Activated T-cell treated with anti-CD3 and anti-CD28 coated beads, Interleukin-2, amount 50 U/mL, for 48 hours (primary cell): Measurements from ENCODE around the gene SMAD3.
A peak's percentile ranks its signal among the peaks of the same experiment; 100 is the strongest.
"Not testable (repeated sequence)": the region's sequence is repeated elsewhere in the genome, so short reads cannot be mapped to it uniquely, and the experiment has no call there.

Experiments
- DNase-seq, 2 experiments: peaks; one replicate each; pipeline ENCODE4 v3.0.0-alpha.2; 2020

The SMAD3 gene

DNA sequence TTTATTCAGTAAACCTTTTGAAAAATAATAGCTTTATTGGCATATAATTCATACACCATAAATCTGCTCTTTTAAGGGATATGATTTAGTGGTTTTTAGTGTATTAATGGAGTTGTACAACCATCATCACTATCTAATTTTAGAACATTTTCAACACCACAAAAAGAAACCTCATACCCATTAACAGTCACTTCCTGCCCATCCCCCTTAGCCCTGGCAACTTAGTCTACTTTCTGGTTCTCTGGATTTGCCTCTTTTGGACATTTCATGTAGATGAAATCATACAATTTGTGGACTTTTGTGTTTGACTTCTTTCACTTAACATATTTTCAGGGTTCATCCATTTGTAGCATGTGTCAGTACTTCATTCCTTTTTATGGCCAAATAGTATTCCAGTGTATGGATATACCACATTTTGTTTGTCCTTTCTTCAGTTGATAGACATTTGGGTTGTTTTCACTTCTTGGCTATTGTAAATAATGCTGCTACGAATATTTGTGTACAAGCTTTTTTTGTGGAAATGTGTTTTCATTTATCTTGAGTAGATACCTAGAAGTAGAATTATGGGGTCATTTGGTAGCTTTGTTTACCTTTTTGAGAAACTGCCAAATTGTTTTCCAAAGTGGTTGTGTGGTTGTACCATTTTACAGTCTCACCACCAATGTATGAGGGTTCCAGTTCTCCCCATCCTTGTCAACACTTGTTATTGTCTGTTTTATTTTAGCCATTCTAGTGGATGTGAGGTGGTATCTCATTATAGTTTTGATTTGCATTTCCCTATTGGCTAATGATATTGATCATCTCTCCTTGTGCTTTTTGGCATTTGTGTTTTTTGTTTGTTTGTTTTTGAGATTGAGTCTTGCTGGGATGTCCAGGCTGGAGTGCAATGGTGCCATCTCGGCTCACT, 45.8 kb downstream of the SMAD3 start:
- no peak for DNase-seq

DNA sequence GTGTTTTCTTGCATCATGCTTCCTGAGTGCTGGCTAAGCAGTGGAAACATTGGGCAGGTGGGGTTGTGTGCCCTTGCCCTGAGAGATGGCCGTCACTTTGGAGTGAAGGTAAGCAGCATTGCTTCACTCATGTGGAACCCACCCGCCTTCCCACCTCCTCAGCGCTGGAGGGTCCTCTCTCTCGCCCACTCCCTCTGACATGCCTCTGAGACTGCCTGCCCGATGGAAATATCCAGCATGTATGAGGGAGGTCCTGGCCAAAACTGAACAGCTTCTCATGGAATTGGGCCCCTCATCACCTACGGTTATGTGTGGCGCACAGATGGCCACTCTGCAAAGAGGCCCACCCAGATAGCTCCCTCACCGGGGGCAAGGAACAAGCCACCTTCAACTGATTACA, 48.6 kb downstream of the SMAD3 start:
- no peak for DNase-seq

DNA sequence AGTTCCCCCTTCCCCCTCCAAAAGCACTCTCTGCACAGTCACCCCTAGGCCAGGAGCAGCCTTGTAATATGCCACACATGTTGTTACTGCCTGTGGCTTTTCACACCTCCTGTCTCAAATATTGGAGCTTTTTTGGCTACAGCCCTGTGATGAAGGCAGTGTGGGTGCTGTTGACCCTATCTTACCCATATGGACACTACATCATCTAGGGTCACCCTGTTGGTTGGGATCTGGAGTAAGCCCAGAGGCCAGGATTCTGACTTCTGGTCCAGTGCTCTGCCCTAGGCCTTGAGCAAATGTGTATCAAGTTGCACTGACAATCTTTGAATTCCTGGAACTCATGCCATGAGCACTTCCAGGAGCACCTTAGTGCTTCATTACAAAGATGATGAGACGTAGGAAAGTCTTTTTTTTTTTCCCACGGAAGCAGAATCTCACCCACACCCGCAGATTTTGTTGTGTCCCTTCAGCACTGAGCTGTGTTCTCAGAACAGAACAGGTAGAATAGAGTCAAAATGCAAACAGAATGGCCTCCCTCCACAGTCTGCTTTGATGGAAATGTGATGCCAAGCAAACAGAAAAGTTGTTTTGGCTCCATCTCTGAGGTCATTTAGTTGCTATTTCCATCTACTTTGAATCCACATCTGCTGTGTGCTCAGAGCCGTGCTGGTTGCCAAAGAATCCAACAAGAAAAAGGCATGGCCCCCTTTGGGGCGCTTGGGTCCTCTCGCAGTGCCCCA, 49.6 kb downstream of the SMAD3 start:
- peak in 1 of 2 experiments; percentile 49 for DNase-seq

DNA sequence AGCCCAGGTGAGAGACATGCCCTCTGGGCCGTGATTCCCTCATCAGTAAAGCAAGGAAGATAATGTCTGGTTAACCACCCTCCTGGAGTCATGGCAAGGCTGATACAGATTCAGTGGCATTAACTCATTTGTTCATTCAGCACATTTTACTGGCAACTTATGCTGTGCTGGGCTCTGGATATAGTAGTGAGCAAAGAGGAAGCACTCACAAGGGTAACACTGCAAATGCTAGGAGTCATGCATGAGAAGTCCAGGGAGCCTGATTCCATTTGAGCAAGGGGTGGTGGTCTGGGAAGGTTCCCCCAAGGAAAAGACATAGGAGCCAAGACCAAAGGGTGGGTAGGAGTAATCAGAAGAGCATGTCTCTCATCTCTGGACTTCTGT, 50.2 kb downstream of the SMAD3 start:
- DNase-seq: no peak

DNA sequence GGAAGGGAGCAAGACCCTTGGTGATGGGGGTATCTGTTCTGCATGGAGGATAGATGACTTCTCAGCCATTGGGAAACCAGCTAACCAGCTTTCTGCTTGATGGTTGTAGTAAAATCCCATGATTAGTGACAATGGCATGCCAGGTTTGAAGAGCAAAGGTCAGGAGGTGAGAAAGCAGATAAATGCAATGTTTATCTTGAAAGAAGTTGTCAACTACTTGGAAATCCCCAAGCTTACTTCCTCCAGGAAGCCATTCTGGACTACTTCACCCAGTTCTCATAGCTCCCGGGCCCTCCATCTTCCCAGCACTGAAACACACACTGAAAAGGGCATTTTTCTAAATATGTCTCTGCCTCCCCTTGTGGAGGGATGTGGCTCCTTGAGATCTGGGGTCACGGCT, 51.3 kb downstream of the SMAD3 start:
- no peak for DNase-seq

DNA sequence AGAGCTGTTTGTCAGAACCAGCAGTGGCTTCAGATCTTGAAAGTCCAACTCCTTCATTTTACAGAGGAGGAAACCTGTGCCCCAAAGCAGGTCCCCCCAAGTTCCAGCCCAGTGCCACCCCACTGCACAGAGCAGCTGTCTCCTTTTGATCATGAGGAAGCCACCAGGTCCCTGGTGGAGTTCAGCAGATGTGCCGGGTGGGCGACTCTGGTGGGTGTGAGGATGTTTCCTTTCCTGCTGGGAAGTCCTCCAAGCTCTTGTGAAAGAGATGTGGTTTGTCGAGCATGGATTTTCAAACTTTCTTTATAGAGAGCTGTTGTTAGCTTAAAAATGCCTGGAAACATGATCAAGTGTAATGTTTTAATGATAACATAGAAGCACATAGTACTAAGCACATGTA, 52.0 kb downstream of the SMAD3 start:
- DNase-seq: no peak

DNA sequence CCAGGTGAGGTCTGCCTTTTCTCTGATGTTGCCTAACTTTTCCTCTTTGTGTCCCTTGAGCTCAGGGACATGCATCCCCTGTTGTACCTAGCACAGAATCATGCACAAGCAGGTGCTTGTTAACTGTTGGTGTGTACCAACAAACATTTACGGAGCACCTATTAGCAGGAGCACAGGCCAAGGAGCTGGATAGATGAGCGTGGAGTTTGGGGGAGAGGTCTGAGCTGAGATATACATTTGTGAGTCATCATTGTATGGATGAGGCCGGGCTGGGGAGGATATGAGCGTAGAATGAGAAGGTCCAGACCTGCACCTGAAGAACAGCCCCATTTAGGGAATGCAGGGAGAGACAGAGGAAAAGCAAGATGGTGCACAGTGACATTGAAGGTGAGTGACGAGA, 53.4 kb downstream of the SMAD3 start:
- no peak for DNase-seq

DNA sequence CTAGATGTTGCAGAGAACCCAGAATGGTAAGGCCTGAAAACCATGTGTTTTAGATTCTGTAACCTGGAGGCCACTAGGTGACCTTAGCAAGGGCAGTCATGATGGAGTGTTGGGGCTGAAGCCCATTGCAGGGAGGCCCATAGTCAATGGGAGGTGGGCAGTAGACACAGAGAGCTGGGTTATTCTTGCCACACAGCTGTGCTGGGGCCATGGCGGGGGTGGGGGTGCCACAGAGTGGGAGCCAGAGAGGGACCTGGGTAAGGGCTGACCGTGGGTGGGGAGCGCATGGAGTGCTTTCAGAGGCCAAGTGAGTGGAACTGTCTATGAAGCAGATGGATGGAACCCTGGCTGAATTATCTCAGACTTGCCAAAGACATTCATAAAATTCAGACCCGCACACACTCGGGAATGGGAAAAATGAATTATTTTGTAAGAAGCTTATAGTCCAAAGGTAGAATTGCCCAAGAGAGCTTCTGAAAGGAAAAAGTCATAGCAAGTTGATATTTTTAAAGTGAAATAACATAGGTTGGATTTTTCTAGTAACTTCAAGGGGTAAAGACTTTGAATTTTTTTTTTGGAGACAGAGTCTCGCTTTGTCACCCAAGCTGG, 53.9 kb downstream of the SMAD3 start:
- no peak for DNase-seq

DNA sequence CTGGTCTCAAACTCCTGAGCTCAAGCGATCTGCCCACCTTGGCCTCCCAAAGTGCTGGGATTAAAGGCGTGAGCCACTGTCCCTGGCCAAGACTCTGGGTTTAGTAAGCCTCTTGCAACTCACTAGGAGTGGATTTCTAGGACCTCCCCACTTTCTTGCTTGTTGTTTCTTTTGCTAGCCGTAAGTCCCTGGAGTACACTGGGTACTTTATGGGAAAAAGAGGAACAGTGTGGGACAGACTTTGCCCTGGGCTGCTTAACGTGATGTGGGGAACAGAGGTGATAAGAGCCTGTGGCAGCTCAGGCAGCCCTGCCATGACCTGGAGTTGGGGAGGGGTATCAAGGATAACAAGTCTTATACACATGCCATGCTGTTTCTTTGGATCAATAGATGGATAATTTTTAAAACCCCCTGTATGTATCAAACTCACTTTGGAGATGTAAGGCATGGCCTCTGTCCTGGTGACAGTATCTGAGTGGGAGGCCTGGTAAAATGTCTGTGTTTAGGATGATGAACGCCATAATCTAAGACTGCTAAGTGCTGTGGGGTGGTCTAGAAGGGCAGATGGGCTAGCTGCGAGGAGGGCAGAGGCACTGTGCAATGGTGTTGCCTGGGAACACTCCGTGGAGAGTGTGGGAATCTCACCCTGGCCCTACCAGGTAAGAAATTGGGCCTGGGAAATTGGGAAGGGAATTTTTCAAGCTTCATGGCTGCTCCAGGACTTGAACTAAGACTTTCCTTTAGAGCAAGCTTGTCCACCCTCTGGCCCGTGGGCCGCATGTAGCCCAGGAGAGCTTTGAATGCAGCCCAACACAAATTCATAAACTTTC, 54.8 kb downstream of the SMAD3 start:
- DNase-seq: no peak

DNA sequence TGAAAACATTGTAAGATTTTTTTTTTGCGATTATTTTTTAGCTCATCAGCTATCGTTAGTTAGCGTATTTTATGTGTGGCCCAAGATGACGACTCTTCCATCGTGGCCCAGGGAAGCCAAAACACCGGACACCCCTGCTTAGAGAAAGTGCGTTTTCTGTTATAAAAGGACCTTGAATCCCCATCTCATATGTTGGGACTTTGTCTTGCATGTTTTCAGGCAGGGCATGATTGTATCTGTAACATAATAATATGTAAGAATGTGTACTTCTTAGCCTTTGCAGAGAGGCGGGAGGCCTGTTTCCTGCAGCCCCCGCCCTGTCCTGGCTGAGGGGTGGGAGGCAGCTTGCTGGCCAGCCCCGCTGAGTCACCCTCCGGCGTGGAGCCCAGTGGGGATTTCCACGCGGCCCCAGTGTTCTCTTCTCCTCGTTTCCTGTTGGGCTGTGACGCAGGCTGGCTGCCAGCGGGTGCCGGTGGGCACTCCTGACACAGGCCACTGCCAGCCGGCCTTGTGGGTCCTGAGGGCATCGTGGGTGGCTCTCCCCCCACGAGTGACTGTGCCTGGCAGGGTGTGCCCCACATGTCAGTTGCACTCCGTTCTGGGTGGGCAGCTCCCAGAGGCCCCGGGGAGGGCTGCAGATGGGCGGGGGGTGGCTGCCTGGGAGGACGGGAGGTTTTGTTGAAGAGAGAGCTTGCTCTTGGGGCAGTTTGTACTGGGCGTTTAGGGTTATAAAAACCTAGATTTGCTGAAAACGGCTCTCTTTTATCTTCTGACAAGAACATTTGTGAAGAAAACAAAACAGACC, 55.6 kb downstream of the SMAD3 start:
- peak; percentile 87 to 91 for DNase-seq

DNA sequence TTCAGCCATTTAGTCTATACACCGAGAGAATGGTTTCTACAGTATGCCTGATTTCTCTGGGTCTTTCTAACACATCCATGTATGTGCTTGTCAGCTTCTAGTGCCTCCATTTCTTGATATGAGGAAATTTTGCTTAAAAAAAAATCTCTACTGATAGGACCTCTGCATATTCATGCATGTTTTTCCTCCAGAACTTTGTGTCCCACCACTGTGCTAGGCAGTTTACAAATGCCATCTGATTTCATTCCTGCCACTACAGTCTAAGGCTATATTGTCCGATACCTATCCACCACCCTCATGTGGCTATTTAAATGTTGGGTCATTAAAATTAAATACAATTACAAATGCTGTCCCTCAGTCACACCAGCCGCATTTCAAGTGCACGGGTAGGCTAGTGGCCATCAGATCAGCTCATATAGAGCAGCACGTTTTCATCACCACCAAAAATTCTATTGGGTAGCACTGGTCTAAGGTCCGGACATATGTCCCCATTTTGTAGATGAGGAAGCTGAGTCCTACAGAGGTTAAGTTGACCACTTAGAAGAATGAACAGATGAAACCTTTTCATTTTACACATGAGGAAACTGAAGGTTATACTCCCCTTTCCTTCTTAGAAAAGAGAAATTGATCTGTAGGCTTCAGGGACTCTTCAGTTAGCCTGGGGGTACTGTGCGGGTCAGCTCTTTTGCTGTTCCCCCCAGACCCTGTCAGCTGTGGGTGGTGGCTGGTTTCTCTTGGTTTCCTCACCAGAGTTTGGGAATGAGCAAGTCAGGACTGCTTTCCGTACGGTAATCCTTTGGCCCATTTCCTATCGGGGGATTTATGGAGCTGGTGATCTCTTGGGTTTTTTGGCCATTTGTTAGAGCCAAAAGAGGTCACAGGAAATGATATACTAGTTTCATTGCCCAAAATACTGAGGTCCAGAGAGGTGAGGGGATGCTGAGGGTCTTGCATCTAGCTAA, 56.5 kb downstream of the SMAD3 start:
- DNase-seq: no peak

DNA sequence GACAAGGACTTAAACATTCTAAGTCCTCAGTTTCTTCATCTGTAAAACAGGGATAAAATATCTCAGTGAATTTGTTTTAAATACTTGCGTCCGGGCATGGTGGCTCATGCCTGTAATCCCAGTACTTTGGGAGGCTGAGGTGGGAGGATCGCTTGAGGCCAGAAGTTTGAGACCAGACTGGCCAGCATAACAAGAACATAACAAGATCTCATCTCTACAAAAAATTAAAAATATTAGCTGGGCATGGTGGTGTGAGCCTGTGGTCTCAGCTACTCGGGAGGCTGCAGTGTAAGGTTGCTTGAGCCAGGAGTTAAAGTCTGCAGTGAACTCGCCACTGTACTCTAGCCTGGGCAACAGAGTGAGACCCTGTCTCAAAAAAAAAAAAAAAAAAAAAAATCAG, 57.4 kb downstream of the SMAD3 start:
- DNase-seq: not testable (repeated sequence)

DNA sequence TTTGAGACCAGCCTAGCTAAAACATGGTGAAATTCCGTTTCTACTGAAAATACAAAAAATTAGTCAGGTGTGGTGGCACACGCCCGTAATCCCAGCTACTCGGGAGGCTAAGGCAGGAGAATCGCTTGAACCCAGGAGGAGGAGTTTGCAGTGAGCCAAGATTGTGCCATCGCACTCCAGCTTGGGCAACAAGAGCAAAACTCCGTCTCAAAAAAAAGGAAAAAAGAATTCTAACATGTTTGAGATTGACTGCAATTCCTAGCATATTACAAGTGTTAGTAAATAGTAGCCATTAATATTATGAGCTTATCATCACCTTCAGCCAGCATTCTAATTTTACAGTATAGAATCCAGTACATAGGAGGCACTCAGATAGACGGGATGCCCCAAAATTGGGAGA, 57.9 kb downstream of the SMAD3 start:
- not testable (repeated sequence) for DNase-seq

DNA sequence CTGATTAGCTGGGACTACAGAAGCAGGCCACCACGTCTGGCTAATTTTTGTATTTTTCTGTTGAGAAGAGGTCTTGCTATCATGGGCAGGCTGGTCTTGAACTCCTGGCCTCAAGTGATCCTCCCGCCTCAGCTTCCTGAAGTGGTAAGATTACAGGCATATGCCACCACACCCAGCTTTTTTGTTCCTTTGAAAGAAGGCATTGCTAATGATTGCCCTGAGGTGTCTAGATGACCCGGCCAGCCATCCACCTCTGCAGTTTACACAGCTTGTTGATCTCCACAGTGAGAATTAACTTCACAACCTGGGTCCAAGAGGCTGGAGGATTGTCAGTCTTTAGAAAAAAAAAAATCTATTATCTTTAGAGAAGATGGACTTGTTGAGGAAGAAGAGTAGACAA, 58.7 kb downstream of the SMAD3 start:
- no peak for DNase-seq

DNA sequence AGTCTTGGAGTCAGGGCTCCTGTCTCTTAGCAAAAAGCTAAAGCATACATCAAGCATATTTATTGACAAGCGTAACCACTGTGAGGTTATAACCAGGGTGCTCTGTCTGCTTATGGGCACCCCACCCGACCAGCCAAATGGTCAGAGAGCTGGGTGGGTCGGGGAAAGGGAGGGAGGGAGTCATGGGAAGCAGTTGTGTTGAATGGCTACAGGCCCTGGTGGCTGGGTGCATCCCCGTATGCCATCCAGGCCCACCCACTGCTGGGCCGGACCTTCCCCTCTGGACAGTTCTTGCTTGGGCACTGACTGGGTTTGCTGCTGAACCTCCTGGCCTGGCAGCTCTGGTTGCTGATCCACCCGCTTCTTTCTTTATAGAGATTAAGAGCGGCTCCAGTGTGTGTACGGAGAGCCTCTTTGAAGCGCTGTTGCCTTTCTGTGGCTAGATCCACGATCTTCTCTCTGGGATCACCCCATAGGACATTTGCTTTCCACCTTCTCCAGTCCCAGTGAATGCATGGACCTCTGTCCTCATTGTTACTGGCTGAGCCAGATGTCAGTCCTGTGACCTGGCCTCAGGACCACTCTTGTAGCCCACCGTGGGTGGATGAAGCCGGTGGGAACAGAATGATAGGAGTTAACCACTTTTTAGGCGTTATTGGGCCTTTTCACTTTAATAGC, 59.6 kb downstream of the SMAD3 start:
- DNase-seq: no peak

DNA sequence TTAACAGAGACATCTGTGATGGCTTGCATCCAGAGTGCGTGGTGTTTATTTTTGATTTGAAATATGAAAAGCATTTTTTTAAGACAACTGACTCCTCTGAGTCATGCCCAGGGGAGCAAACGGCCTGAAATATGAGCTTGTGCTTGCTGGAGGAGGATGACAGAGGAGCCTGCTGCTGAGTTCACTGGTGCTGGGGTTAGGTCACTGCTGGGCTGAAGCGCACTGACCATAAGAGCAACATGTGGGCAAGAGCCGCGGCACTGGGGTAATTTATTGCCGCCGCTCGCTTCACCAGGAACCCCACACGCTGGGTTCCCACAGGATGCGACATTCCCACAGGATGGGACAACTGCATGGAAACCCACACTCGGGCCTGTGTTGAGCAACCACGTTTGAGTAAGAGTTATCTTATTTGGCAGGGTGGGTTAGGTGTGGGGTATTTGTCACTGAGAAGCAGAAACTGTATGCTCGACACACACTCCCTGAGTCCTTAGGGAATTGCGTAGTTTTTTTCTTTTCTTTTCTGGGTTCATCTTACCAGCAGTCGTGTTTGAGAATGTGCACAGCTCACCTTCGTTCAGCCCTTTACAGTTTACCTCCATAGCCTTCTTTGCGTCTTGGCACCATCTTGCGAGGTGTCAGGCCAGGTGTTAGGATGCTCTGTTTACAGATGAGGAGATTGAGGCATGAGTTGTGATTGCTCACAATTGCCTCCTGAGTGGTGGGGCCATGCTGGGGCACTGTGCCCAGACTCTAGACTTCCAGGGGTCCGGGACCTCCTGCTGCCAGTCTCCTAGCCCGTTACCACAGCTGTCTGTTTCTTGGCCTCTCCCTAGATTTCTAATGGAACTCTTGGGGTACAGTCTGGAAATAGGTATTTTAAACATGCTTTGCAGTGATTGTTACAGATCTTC, 60.4 kb downstream of the SMAD3 start:
- DNase-seq: no peak

DNA sequence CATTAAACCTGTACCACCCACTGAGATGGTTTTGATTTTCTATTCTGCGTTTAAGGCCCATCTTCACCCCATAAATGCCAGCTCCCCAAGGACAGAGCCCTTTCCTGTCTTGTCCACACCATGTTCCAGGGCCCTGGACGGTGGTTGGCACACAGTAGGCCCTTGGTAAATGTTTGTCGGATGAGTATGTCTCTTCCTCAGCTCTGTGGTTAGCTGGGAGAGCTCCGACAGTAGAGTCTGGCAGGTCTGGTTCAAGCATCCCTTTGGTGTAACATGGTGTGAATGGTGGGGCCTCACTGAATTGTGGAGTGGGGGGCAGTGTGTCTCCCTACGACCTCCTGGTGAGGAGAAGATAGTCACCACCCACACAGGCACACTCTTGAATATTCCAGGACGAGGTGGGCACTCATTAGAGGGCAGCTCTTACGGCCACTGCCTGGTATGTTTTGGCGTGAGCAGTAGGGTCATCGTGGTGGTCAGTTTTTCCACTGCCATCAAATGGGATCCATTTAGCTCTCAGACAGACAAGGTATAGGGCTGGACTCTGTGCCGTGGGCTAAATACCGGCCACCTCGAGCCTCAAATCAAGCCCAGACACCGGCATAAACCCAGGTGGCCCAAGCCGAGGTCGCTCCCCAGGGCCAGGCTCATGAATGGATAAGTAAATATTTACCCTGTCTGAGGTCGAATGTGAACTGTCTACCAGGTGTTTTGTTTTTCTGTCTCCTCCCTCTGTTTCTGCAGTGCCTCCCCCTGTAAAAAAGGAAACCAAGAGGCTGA, 61.3 kb downstream of the SMAD3 start:
- no peak for DNase-seq

DNA sequence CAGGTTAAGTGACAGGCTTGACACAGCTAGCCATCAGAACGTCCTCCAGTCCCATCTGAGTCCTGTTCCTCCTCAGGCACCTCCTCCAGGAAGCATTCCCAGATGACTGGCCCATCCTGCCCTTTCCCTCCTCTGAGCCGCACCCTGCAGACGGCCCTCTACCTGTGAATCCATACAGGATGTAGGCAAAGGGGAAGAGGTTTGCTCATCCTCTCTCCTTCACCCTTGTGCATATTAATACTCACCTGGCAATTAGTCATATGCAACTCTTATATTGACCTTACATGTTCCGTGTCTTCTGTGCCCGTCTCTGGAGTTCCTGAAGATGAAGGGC, 61.9 kb downstream of the SMAD3 start:
- DNase-seq: no peak
